ENCODE results near the gene OTOG. TPM values are rescaled to one million over a fixed set of nuclear protein-coding genes. Genes with fewer than 3 reads are reported as not detected.

The OTOG gene
- total and polyA plus RNA-seq, 7 donors = under 0.01 TPM; not detected in 5

GRCh38 chr11:17653611-17654010 is 106.6 kb downstream of the OTOG start:
- WGBS, 2 donors = 69 to 72% methylated on average over 10 of the region's 10 CpGs
- H3K27me3 ChIP-seq = peaks cover 0 to 13% (median 0%) of the 10 kb centered on the region in 3 donors
- TF ChIP-seq POLR2A (IDR thresholded peaks at IDR 0.05) = no peak
- no peak for TF ChIP-seq POLR2AphosphoS5 (IDR thresholded peaks at IDR 0.05)
- no peak for TF ChIP-seq EP300 (IDR thresholded peaks at IDR 0.05)
- TF ChIP-seq CTCF (IDR thresholded peaks at IDR 0.05) = no peak
- no peaks in the 10 kb centered on the region for H3K36me3 ChIP-seq
- H3K27ac ChIP-seq = no peak overlapping the region
- intact Hi-C loops (cut with DNase I) = no loop called here
- H3K4me1 ChIP-seq = no peaks in the 10 kb centered on the region
- H3K4me3 ChIP-seq = no peak overlapping the region
- H3K9me3 ChIP-seq = peaks cover 0 to 2% (median 0%) of the 10 kb centered on the region in 4 donors
- DNase-seq = no peak

- H3K9me3 ChIP-seq = peaks cover 0 to 2% (median 0%) of the 10 kb centered on the region in 4 donors
Observed at GRCh38 chr11:17655682-17656081, 108.6 kb downstream of the OTOG start.

GRCh38 chr11:17658211-17658610 is 111.2 kb downstream of the OTOG start:
- no peak overlapping the region for H3K27ac ChIP-seq
- TF ChIP-seq POLR2AphosphoS5 (IDR thresholded peaks at IDR 0.05) (no peak), CTCF (IDR thresholded peaks at IDR 0.05) (no peak), POLR2A (IDR thresholded peaks at IDR 0.05) (no peak), EP300 (IDR thresholded peaks at IDR 0.05) (no peak)
- intact Hi-C loops (cut with DNase I) = no loop called here
- no peaks in the 10 kb centered on the region for H3K27me3 ChIP-seq
- no peak overlapping the region for H3K4me3 ChIP-seq
- no peak for DNase-seq
- no peaks in the 10 kb centered on the region for H3K36me3 ChIP-seq
- peaks cover 0 to 2% (median 0%) of the 10 kb centered on the region in 4 donors for H3K9me3 ChIP-seq
- no peaks in the 10 kb centered on the region for H3K4me1 ChIP-seq

More at GRCh38 chr11:17655682-17656081, 108.6 kb downstream of the OTOG start:
- 67 to 75% methylated on average over 2 of the region's 2 CpGs for WGBS, 2 donors
- Histone ChIP-seq H3K36me3 (no peaks in the 10 kb centered on the region), H3K27ac (no peak overlapping the region), H3K4me3 (no peak overlapping the region), H3K27me3 (peaks cover 0 to under 1% (median 0%) of the 10 kb centered on the region in 3 donors), H3K4me1 (no peaks in the 10 kb centered on the region)
- DNase-seq = no peak
- intact Hi-C loops (cut with DNase I) = no loop called here
- TF ChIP-seq EP300 (IDR thresholded peaks at IDR 0.05) (no peak), POLR2AphosphoS5 (IDR thresholded peaks at IDR 0.05) (no peak), CTCF (IDR thresholded peaks at IDR 0.05) (no peak), POLR2A (IDR thresholded peaks at IDR 0.05) (no peak)

- TF ChIP-seq POLR2AphosphoS5 (IDR thresholded peaks at IDR 0.05) (no peak), CTCF (IDR thresholded peaks at IDR 0.05) (no peak), POLR2A (IDR thresholded peaks at IDR 0.05) (no peak), EP300 (IDR thresholded peaks at IDR 0.05) (no peak)
- H3K36me3 ChIP-seq = no peaks in the 10 kb centered on the region
- no peaks in the 10 kb centered on the region for H3K9me3 ChIP-seq
- no peak for DNase-seq
- H3K4me3 ChIP-seq = no peak overlapping the region
- H3K4me1 ChIP-seq = no peaks in the 10 kb centered on the region
- intact Hi-C loops (cut with DNase I) = no loop called here
- no peak overlapping the region for H3K27ac ChIP-seq
- no peaks in the 10 kb centered on the region for H3K27me3 ChIP-seq
Observed at GRCh38 chr11:17668166-17668565, 121.1 kb downstream of the OTOG start.

GRCh38 chr11:17672469-17672868 is 125.4 kb downstream of the OTOG start:
- TF ChIP-seq EP300 (IDR thresholded peaks at IDR 0.05) = no peak
- TF ChIP-seq POLR2AphosphoS5 (IDR thresholded peaks at IDR 0.05) = no peak
- TF ChIP-seq CTCF (IDR thresholded peaks at IDR 0.05) = no peak
- no peak for TF ChIP-seq POLR2A (IDR thresholded peaks at IDR 0.05)
- H3K4me3 ChIP-seq = no peak overlapping the region
- 85 to 90% methylated on average over 7 of the region's 7 CpGs for WGBS, 2 donors
- no peaks in the 10 kb centered on the region for H3K4me1 ChIP-seq
- H3K27ac ChIP-seq = no peak overlapping the region
- no peaks in the 10 kb centered on the region for H3K27me3 ChIP-seq
- H3K36me3 ChIP-seq = no peaks in the 10 kb centered on the region
- no peak for DNase-seq
- intact Hi-C loops (cut with DNase I) = no loop called here
- peaks cover 0 to 6% (median 0%) of the 10 kb centered on the region in 4 donors for H3K9me3 ChIP-seq
